ENCODE measurements around the gene CIBAR2. TPM values are rescaled to one million over a fixed set of nuclear protein-coding genes. Genes with fewer than 3 reads are reported as not detected.

The CIBAR2 gene
- total RNA-seq, 2 experiments from 2014 or later = 0.50 TPM; not detected in 1

GRCh38 chr16:85078226-85078625 is 34.0 kb downstream of the CIBAR2 start:
- intact Hi-C loops (cut with micrococcal nuclease; ENCODE audit: unreplicated experiment) = no loop called here
- Histone ChIP-seq H3K9me3 (ENCODE audit: low read length) (no peaks in the 10 kb centered on the region), H3K27ac (ENCODE audit: low read depth, low read length, poor library complexity, severe bottlenecking) (no peak overlapping the region), H3K4me2 (ENCODE audit: low read length) (no peak overlapping the region), H3K36me3 (ENCODE audit: insufficient read depth, low read length) (no peaks in the 10 kb centered on the region), H2AFZ (ENCODE audit: low read length) (no peak overlapping the region), H4K20me1 (ENCODE audit: insufficient read depth, low read length) (no peaks in the 10 kb centered on the region), H3K4me3 (ENCODE audit: low read depth, low read length, poor library complexity, severe bottlenecking) (no peak overlapping the region), H3K79me2 (ENCODE audit: insufficient read depth, low read depth, low read length) (no peaks in the 10 kb centered on the region), H3K4me1 (ENCODE audit: insufficient read depth, low read length, poor library complexity, severe bottlenecking) (peaks cover 9% of the 10 kb centered on the region), H3K9me2 (ENCODE audit: insufficient read depth, low read length) (no peaks in the 10 kb centered on the region)
- DNase-seq (ENCODE audit: low spot score) = no peak
- ChIA-PET CTCF (ENCODE audit: unreplicated experiment) (no interaction called here), POLR2A (no interaction called here)
- no peak for TF ChIP-seq CTCF (conservative IDR thresholded peaks at IDR 0.05; ENCODE audit: low read length)
- no peak for TF ChIP-seq EZH2phosphoT487 (IDR thresholded peaks at IDR 0.05; ENCODE audit: borderline replicate concordance, low read depth, low read length)
- BruUV-seq (replicated peaks) = no TSS peak

- DNase-seq (ENCODE audit: low spot score) = no peak
- Histone ChIP-seq H3K4me1 (ENCODE audit: insufficient read depth, low read length, poor library complexity, severe bottlenecking) (peaks cover 3% of the 10 kb centered on the region), H3K4me2 (ENCODE audit: low read length) (no peak overlapping the region), H3K36me3 (ENCODE audit: insufficient read depth, low read length) (no peaks in the 10 kb centered on the region), H3K79me2 (ENCODE audit: insufficient read depth, low read depth, low read length) (no peaks in the 10 kb centered on the region), H3K9me3 (ENCODE audit: low read length) (no peaks in the 10 kb centered on the region), H2AFZ (ENCODE audit: low read length) (no peak overlapping the region), H3K9me2 (ENCODE audit: insufficient read depth, low read length) (no peaks in the 10 kb centered on the region), H4K20me1 (ENCODE audit: insufficient read depth, low read length) (no peaks in the 10 kb centered on the region), H3K27ac (ENCODE audit: low read depth, low read length, poor library complexity, severe bottlenecking) (no peak overlapping the region), H3K4me3 (ENCODE audit: low read depth, low read length, poor library complexity, severe bottlenecking) (no peak overlapping the region)
- POLR2A ChIA-PET = no interaction called here
- no TSS peak for BruUV-seq (replicated peaks)
- CTCF ChIA-PET (ENCODE audit: unreplicated experiment) = no interaction called here
- intact Hi-C loops (cut with micrococcal nuclease; ENCODE audit: unreplicated experiment) = no loop called here
- TF ChIP-seq EZH2phosphoT487 (IDR thresholded peaks at IDR 0.05; ENCODE audit: borderline replicate concordance, low read depth, low read length) (no peak), CTCF (conservative IDR thresholded peaks at IDR 0.05; ENCODE audit: low read length) (no peak)
Observed at GRCh38 chr16:85077576-85078125, 34.6 kb downstream of the CIBAR2 start.

- ChIA-PET POLR2A (no interaction called here), CTCF (ENCODE audit: unreplicated experiment) (no interaction called here)
- no peak for DNase-seq (ENCODE audit: low spot score)
- Histone ChIP-seq H3K9me2 (ENCODE audit: insufficient read depth, low read length) (no peaks in the 10 kb centered on the region), H3K4me2 (ENCODE audit: low read length) (no peak overlapping the region), H3K4me1 (ENCODE audit: insufficient read depth, low read length, poor library complexity, severe bottlenecking) (no peaks in the 10 kb centered on the region), H3K79me2 (ENCODE audit: insufficient read depth, low read depth, low read length) (no peaks in the 10 kb centered on the region), H3K9me3 (ENCODE audit: low read length) (no peaks in the 10 kb centered on the region), H3K27ac (ENCODE audit: low read depth, low read length, poor library complexity, severe bottlenecking) (no peak overlapping the region), H3K4me3 (ENCODE audit: low read depth, low read length, poor library complexity, severe bottlenecking) (no peak overlapping the region), H4K20me1 (ENCODE audit: insufficient read depth, low read length) (no peaks in the 10 kb centered on the region), H3K36me3 (ENCODE audit: insufficient read depth, low read length) (no peaks in the 10 kb centered on the region), H2AFZ (ENCODE audit: low read length) (no peak overlapping the region)
- no peak for TF ChIP-seq EZH2phosphoT487 (IDR thresholded peaks at IDR 0.05; ENCODE audit: borderline replicate concordance, low read depth, low read length)
- TF ChIP-seq CTCF (conservative IDR thresholded peaks at IDR 0.05; ENCODE audit: low read length) = no peak
- intact Hi-C loops (cut with micrococcal nuclease; ENCODE audit: unreplicated experiment) = no loop called here
- no TSS peak for BruUV-seq (replicated peaks)
Observed at GRCh38 chr16:85077039-85077438, 35.2 kb downstream of the CIBAR2 start.

All from OCI-LY7 (cell line).